ENCODE measurements around the gene LASP1. TPM values are rescaled to one million over a fixed set of nuclear protein-coding genes. Genes with fewer than 3 reads are reported as not detected.

Gene LASP1
- total RNA-seq, 4 donors from 2014 or later, result 51.8 to 76.2 (median 63.9) TPM

DNA sequence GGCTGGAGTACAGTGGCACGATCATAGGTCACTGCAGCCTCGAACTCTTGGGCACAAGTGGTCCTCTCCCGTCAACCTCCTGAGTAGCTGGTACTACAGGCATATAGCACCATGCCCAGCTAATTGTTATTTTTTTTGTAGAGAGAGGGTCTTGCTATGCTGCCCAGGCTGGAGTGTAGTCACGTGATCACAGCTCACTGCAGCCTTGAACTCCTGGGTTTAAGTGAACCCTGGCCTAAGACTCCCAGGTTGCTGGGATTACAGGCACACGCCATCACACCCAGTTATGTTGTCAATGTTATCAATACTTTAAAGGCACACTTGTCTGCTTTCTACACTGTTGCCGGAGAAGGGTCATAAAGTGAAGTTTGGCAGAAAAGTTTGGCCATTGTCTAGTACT, 33.5 kb downstream of the LASP1 start:
- H3K4me3 ChIP-seq (ENCODE audit: low read depth, poor library complexity, severe bottlenecking), result no peak overlapping the region
- TF ChIP-seq CTCF (IDR thresholded peaks at IDR 0.05), result no peak
- TF ChIP-seq POLR2A (IDR thresholded peaks at IDR 0.05), result no peak
- 94 to 97% methylated on average over 6 of the region's 6 CpGs for WGBS, 2 donors
- no peak for DNase-seq (ENCODE audit: low spot score in 2 of 2)
- intact Hi-C loops (cut with DNase I; ENCODE audit: low total_unique reads), result no loop called here

- WGBS, 2 donors, result 98 to 100% methylated on average over 3 of the region's 3 CpGs
- DNase-seq (ENCODE audit: low spot score in 2 of 2), result no peak
- intact Hi-C loops (cut with DNase I; ENCODE audit: low total_unique reads), result no loop called here
- no peak for TF ChIP-seq POLR2A (IDR thresholded peaks at IDR 0.05)
- no peak for TF ChIP-seq CTCF (IDR thresholded peaks at IDR 0.05)
- no peak overlapping the region for H3K4me3 ChIP-seq (ENCODE audit: low read depth, poor library complexity, severe bottlenecking)
These were observed 35.0 kb downstream of the LASP1 start for GRCh38 chr17:38904892-38905291.

- 91% methylated on average over 10 of the region's 10 CpGs for WGBS, 2 donors
- intact Hi-C loops (cut with DNase I; ENCODE audit: low total_unique reads), result no loop called here
- TF ChIP-seq POLR2A (IDR thresholded peaks at IDR 0.05) (no peak), CTCF (IDR thresholded peaks at IDR 0.05) (no peak)
- H3K4me3 ChIP-seq (ENCODE audit: low read depth, poor library complexity, severe bottlenecking), result no peak overlapping the region
- DNase-seq (ENCODE audit: low spot score in 2 of 2), result no peak
These were observed 35.5 kb downstream of the LASP1 start for GRCh38 chr17:38905375-38905774.

- H3K4me3 ChIP-seq (ENCODE audit: low read depth, poor library complexity, severe bottlenecking), result no peak overlapping the region
- intact Hi-C loops (cut with DNase I; ENCODE audit: low total_unique reads), result no loop called here
- 64 to 67% methylated on average over 7 of the region's 7 CpGs for WGBS, 2 donors
- TF ChIP-seq POLR2A (IDR thresholded peaks at IDR 0.05) (no peak), CTCF (IDR thresholded peaks at IDR 0.05) (no peak)
- no peak for DNase-seq (ENCODE audit: low spot score in 2 of 2)
These were observed 36.8 kb downstream of the LASP1 start for GRCh38 chr17:38906460-38907228.

GRCh38 chr17:38907930-38908675, 38.2 kb downstream of the LASP1 start:
- 54 to 55% methylated on average over 12 to 15 of the region's 15 CpGs for WGBS, 2 donors
- no peak overlapping the region for H3K4me3 ChIP-seq (ENCODE audit: low read depth, poor library complexity, severe bottlenecking)
- intact Hi-C loops (cut with DNase I; ENCODE audit: low total_unique reads), result no loop called here
- no peak for DNase-seq (ENCODE audit: low spot score in 2 of 2)
- no peak for TF ChIP-seq POLR2A (IDR thresholded peaks at IDR 0.05)
- no peak for TF ChIP-seq CTCF (IDR thresholded peaks at IDR 0.05)
